C4-2B (cell line): ENCODE measurements around the gene OR4K5.

ENCODE experiments used
- H3K27ac ChIP-seq: fragments of 450-650 bp; 2 replicates; pipeline ENCODE4 v1.5.1; 2017
- CTCF ChIP-seq: fragments of 450-650 bp; conservative IDR thresholded peaks from 2 replicates; pipeline ENCODE4 v1.5.1; 2017; ENCODE audit warnings: mild to moderate bottlenecking
- ZFX ChIP-seq: fragments of 450-650 bp; IDR thresholded peaks from 2 replicates; pipeline ENCODE4 v1.6.1; 2017

Gene OR4K5

GRCh38 chr14:19906665-19907064 is 13.7 kb upstream of the OR4K5 start:
- TF ChIP-seq ZFX (no peak), CTCF (no peak)
- H3K27ac ChIP-seq = no peak overlapping the region

- no peak for TF ChIP-seq CTCF
- no peak for TF ChIP-seq ZFX
- no peak overlapping the region for H3K27ac ChIP-seq
Measured at GRCh38 chr14:19911114-19911513, 9.3 kb upstream of the OR4K5 start.

GRCh38 chr14:19917243-19917642 is 3.2 kb upstream of the OR4K5 start:
- TF ChIP-seq ZFX (no peak), CTCF (no peak)
- no peak overlapping the region for H3K27ac ChIP-seq

GRCh38 chr14:19917955-19918518 is 2.4 kb upstream of the OR4K5 start:
- no peak for TF ChIP-seq ZFX
- TF ChIP-seq CTCF = no peak
- H3K27ac ChIP-seq = no peak overlapping the region

GRCh38 chr14:19918553-19919264 is 1.7 kb upstream of the OR4K5 start:
- H3K27ac ChIP-seq = no peak overlapping the region
- TF ChIP-seq CTCF (no peak), ZFX (no peak)

GRCh38 chr14:19930617-19931016 is 10.2 kb downstream of the OR4K5 start, which contains the start of gene OR4K1:
Gene OR4K1 (plus strand): TSS chr14:19930917. CDS start chr14:19935667, 4,750 bp downstream.
- TF ChIP-seq ZFX (no peak), CTCF (no peak)
- H3K27ac ChIP-seq = no peak within 1 kb of the TSS

GRCh38 chr14:19941668-19942067 is 21.3 kb downstream of the OR4K5 start:
- TF ChIP-seq ZFX (no peak), CTCF (no peak)

More at GRCh38 chr14:19941668-19942067, 21.3 kb downstream of the OR4K5 start:
- no peak overlapping the region for H3K27ac ChIP-seq
